ENCODE data around the gene LBHD2.
A peak's percentile ranks its signal among the peaks of the same experiment; 100 is the strongest.
"Not testable (repeated sequence)": the region's sequence is repeated elsewhere in the genome, so short reads cannot be mapped to it uniquely, and the experiment has no call there.

Gene LBHD2

DNA sequence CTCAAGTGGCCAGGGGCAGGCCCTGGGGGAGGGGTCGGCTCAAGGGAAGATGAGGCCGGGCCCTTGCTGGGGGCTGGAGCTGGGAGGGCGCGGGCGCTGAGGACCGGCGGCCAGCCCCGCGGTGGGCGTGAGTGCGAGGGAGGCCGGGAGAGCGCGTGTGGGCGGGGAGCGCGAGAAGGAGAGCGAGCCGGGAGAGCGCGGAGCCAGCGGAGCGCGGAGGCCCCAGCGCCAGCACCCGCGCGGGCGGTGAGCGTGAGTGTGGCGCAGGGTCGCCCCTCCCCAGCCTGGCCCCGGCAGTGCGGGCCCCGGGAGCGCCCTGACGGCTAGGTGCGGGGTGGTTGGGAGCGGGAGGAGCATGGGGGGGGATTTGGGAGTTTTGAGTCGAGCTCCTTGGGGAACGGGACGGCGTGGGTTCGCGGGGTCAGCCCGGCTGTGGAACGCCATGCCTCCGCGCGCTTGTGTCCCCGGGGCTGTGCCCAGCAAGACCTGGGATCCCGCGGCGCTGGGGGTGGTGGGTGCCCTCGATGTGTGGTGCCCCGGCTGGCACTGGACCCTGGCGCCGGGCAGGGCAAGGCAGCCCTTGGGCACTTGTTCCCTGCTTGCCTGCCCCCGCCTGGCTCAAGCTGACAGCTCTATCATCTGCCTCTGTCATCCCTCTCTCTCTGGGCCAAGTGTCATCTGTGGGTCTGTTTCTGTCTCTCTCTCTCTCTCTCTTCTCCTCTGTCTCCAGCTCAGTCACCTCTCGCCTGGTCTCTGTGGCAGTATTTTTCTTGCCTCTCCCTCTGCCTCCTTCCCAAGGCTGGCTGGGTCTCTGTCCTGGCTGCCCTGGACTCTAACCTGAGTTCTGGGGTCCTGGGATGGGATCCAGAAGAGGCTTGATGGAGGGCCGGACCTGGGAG, at the start of gene LBHD2:
Gene LBHD2, plus strand, starts transcription at position 190 of the 899 bp plus-strand sequence. CDS start 1,803 bp downstream, outside the sequence.
- Histone ChIP-seq H3K4me1 (ENCODE audit: insufficient read depth, low read length) (no peaks in the 10 kb centered on the region), H3K27ac (ENCODE audit: low read depth, low read length) (no peak within 1 kb of the TSS), H3K9ac (ENCODE audit: low read length) (no peak within 1 kb of the TSS), H3K4me3 (ENCODE audit: low read depth in 1 of 2, low read length in 2 of 2) (peak within 1 kb of the TSS in 1 of 2 donors; percentile 38), H3K9me3 (ENCODE audit: low read length) (no peaks in the 10 kb centered on the region), H3K27me3 (ENCODE audit: control insufficient read depth in 1 of 2, insufficient read depth in 2 of 2, low read length in 2 of 2) (peaks cover 0 to 28% of the 10 kb centered on the region in 2 donors), H3K36me3 (ENCODE audit: insufficient read depth, low read length) (no peaks in the 10 kb centered on the region)

GRCh38 chr14:103041464-103041863, 42.5 kb upstream of the LBHD2 start:
- Histone ChIP-seq H3K4me1 (ENCODE audit: insufficient read depth, low read length) (peaks cover 9% of the 10 kb centered on the region), H3K27me3 (ENCODE audit: control insufficient read depth in 1 of 2, insufficient read depth in 2 of 2, low read length in 2 of 2) (no peaks in the 10 kb centered on the region)

DNA sequence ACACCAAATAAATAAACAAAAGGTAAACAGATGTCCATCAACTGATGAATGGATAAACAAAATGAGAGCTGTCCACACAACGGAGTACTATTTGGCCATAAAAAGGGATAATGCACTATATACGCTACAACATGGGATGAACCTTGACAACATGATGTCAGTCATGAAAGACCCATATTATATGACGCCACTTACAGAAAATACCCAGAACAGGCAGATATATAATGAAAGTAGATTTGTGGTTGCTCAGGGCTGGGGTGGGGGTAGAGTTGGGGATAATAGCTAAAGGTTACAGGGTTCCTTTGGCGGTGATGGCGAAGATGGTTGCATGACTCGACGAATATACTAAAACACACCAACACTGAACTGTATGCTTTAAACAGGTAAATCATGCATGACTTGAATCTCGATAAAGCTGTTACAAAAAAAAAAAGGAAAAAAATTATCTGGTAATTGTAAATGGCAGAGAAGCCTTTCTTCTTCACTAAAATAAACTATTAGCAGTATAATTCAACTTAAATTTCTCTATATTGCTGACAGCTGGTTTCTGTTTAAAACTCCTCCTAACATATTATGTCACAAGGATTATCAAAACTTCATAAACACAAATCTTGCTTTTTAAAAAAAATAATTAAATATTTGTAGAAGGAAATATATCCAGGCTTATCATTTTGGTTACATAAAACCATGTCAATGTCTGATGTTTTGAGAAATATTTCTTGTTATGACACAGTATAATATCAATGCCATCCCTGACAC, 40.6 kb upstream of the LBHD2 start:
- H3K9ac ChIP-seq (ENCODE audit: low read length): no peak overlapping the region
- H3K27me3 ChIP-seq (ENCODE audit: control insufficient read depth in 1 of 2, insufficient read depth in 2 of 2, low read length in 2 of 2): no peaks in the 10 kb centered on the region
- H3K4me3 ChIP-seq (ENCODE audit: low read depth in 1 of 2, low read length in 2 of 2): no peak overlapping the region

More at GRCh38 chr14:103041464-103041863, 42.5 kb upstream of the LBHD2 start:
- Histone ChIP-seq H3K36me3 (ENCODE audit: insufficient read depth, low read length) (peaks cover 6% of the 10 kb centered on the region), H3K9ac (ENCODE audit: low read length) (no peak overlapping the region), H3K27ac (ENCODE audit: low read depth, low read length) (no peak overlapping the region), H3K4me3 (ENCODE audit: low read depth in 1 of 2, low read length in 2 of 2) (no peak overlapping the region), H3K9me3 (ENCODE audit: low read length) (no peaks in the 10 kb centered on the region)

DNA sequence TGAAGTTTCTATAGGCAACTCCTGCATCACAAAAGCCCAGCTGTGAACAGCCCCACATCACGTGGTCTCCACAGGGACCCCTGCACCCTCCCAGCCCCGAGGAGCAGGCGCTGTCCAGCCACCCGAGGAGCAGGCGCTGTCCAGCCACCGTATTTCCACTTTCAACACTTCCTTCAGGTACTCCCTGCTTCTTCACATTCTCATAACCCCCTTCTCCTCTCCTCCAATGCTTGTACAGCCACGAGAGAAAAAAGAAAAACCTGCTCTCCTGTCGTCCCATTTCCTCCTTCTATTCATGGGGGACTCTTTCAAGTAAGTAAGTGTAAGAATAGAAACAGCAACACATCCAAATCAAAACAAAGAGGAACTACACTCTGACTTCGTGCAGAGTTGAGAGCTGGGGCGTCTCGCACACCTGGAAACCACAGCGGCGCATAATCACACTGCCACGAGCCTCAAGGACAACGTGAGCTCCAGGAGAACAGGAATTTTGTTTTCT, 38.6 kb upstream of the LBHD2 start:
- Histone ChIP-seq H3K36me3 (ENCODE audit: insufficient read depth, low read length) (peaks cover 6% of the 10 kb centered on the region), H3K27me3 (ENCODE audit: control insufficient read depth in 1 of 2, insufficient read depth in 2 of 2, low read length in 2 of 2) (no peaks in the 10 kb centered on the region), H3K4me1 (ENCODE audit: insufficient read depth, low read length) (peaks cover 13% of the 10 kb centered on the region), H3K9ac (ENCODE audit: low read length) (no peak overlapping the region), H3K4me3 (ENCODE audit: low read depth in 1 of 2, low read length in 2 of 2) (no peak overlapping the region), H3K9me3 (ENCODE audit: low read length) (no peaks in the 10 kb centered on the region), H3K27ac (ENCODE audit: low read depth, low read length) (no peak overlapping the region)

More for the DNA sequence above, 40.6 kb upstream of the LBHD2 start:
- H3K4me1 ChIP-seq (ENCODE audit: insufficient read depth, low read length): peaks cover 9% of the 10 kb centered on the region
- H3K36me3 ChIP-seq (ENCODE audit: insufficient read depth, low read length): peaks cover 6% of the 10 kb centered on the region
- no peak overlapping the region for H3K27ac ChIP-seq (ENCODE audit: low read depth, low read length)
- H3K9me3 ChIP-seq (ENCODE audit: low read length): no peaks in the 10 kb centered on the region

GRCh38 chr14:103047453-103047852, 36.6 kb upstream of the LBHD2 start:
- not testable (repeated sequence) for H3K36me3 ChIP-seq (ENCODE audit: insufficient read depth, low read length); H3K4me3 ChIP-seq (ENCODE audit: low read depth in 1 of 2, low read length in 2 of 2); H3K9ac ChIP-seq (ENCODE audit: low read length); H3K9me3 ChIP-seq (ENCODE audit: low read length); H3K27ac ChIP-seq (ENCODE audit: low read depth, low read length); H3K27me3 ChIP-seq (ENCODE audit: control insufficient read depth in 1 of 2, insufficient read depth in 2 of 2, low read length in 2 of 2)
- H3K4me1 ChIP-seq (ENCODE audit: insufficient read depth, low read length): peaks cover 17% of the 10 kb centered on the region

DNA sequence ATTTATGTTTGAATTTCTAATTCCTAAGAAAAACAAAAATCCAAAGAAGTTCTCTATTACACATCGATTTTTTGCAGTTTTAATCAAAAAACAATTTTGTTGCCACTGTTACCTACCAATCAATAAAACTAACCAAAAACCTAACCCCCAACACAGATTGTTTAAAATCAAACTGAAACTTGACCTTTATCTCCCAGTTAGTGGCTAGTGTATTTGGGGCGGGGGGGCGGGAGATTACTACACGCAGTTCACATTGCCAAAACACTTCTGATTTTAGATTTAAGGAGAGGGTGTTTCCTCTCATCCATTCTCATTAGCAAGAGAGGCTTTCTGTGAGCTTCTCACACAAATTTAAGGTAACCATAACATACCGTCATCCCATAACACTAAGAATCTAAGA, 33.1 kb upstream of the LBHD2 start:
- Histone ChIP-seq H3K4me3 (ENCODE audit: low read depth in 1 of 2, low read length in 2 of 2) (no peak overlapping the region), H3K9ac (ENCODE audit: low read length) (no peak overlapping the region), H3K4me1 (ENCODE audit: insufficient read depth, low read length) (peaks cover 31% of the 10 kb centered on the region), H3K27ac (ENCODE audit: low read depth, low read length) (no peak overlapping the region), H3K9me3 (ENCODE audit: low read length) (no peaks in the 10 kb centered on the region), H3K27me3 (ENCODE audit: control insufficient read depth in 1 of 2, insufficient read depth in 2 of 2, low read length in 2 of 2) (no peaks in the 10 kb centered on the region), H3K36me3 (ENCODE audit: insufficient read depth, low read length) (no peaks in the 10 kb centered on the region)

GRCh38 chr14:103052407-103052806, 31.6 kb upstream of the LBHD2 start:
- Histone ChIP-seq H3K4me3 (ENCODE audit: low read depth in 1 of 2, low read length in 2 of 2) (no peak overlapping the region), H3K9ac (ENCODE audit: low read length) (no peak overlapping the region), H3K27me3 (ENCODE audit: control insufficient read depth in 1 of 2, insufficient read depth in 2 of 2, low read length in 2 of 2) (no peaks in the 10 kb centered on the region), H3K9me3 (ENCODE audit: low read length) (no peaks in the 10 kb centered on the region), H3K4me1 (ENCODE audit: insufficient read depth, low read length) (peaks cover 28% of the 10 kb centered on the region), H3K27ac (ENCODE audit: low read depth, low read length) (no peak overlapping the region), H3K36me3 (ENCODE audit: insufficient read depth, low read length) (no peaks in the 10 kb centered on the region)

DNA sequence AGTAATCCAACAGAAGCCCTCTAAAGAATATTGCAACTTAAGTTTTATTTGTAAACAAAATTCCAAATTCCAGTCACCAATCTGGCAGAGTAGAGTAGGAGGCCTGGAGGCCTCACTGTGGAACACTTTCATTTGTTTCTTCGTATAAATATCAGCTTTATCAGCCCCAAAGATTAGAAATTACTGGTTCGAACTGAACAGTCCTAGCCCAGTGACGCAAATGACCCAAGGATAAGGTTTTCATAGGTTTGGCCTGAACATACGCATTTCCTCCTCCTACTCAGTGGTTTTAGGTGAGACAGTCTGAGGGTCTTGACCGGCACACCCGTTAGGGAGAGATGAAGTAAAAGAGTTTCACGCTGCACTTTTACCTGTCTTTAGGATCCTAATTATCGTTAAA, 28.3 kb upstream of the LBHD2 start:
- no peaks in the 10 kb centered on the region for H3K36me3 ChIP-seq (ENCODE audit: insufficient read depth, low read length)
- no peaks in the 10 kb centered on the region for H3K9me3 ChIP-seq (ENCODE audit: low read length)
- H3K27ac ChIP-seq (ENCODE audit: low read depth, low read length): no peak overlapping the region
- H3K4me1 ChIP-seq (ENCODE audit: insufficient read depth, low read length): peaks cover 33% of the 10 kb centered on the region
- H3K9ac ChIP-seq (ENCODE audit: low read length): peak overlapping the region; percentile 34
- H3K27me3 ChIP-seq (ENCODE audit: control insufficient read depth in 1 of 2, insufficient read depth in 2 of 2, low read length in 2 of 2): no peaks in the 10 kb centered on the region
- peak overlapping the region in 1 of 2 donors; percentile 48 for H3K4me3 ChIP-seq (ENCODE audit: low read depth in 1 of 2, low read length in 2 of 2)

DNA sequence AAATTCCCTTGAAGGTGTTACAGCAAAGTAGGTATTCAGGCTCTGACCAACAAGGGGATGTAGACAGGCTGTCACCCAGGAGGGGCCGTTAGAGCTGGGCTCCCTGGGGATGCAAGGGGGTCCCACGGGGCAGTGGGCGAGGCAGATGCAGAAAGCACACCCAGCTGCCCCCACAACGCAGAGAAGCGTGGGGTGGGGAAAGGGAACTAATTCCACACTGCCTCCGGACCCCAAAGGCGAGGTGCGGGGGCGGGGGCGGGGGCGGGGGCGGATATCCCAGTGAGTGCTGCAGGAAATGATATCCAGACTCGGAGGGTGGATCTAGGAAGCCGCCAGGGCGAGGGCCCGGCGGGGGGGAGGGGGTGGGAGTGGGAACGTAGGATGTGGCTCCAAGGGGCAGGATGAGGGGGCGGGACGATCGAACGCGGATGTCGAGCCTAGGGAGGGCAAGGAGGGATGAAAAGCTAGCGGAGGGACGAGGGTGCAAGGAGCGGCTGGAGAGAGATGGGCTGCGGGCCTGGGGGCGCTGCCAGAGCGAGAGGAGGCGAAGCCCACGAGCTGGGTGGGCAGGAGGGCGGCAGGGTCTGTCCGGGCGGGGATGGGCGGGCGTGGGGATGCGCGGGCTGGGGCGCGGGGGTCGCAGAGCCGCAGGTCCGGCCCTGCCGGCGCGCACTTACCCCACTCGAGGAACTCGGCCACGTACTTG, 27.5 kb upstream of the LBHD2 start:
- Histone ChIP-seq H3K4me3 (ENCODE audit: low read depth in 1 of 2, low read length in 2 of 2) (peak overlapping the region; percentile 48 to 85), H3K36me3 (ENCODE audit: insufficient read depth, low read length) (no peaks in the 10 kb centered on the region), H3K4me1 (ENCODE audit: insufficient read depth, low read length) (peaks cover 30% of the 10 kb centered on the region), H3K27ac (ENCODE audit: low read depth, low read length) (peak overlapping the region; percentile 68), H3K27me3 (ENCODE audit: control insufficient read depth in 1 of 2, insufficient read depth in 2 of 2, low read length in 2 of 2) (no peaks in the 10 kb centered on the region), H3K9me3 (ENCODE audit: low read length) (no peaks in the 10 kb centered on the region), H3K9ac (ENCODE audit: low read length) (peak overlapping the region; percentile 34)

- H3K4me1 ChIP-seq (ENCODE audit: insufficient read depth, low read length): peaks cover 30% of the 10 kb centered on the region
- H3K36me3 ChIP-seq (ENCODE audit: insufficient read depth, low read length): no peaks in the 10 kb centered on the region
- peak overlapping the region; percentile 48 to 85 for H3K4me3 ChIP-seq (ENCODE audit: low read depth in 1 of 2, low read length in 2 of 2)
- no peaks in the 10 kb centered on the region for H3K27me3 ChIP-seq (ENCODE audit: control insufficient read depth in 1 of 2, insufficient read depth in 2 of 2, low read length in 2 of 2)
- H3K9me3 ChIP-seq (ENCODE audit: low read length): no peaks in the 10 kb centered on the region
- H3K27ac ChIP-seq (ENCODE audit: low read depth, low read length): peak overlapping the region; percentile 68
- H3K9ac ChIP-seq (ENCODE audit: low read length): no peak overlapping the region
Measured at GRCh38 chr14:103057028-103057371, 27.0 kb upstream of the LBHD2 start.

All from muscle layer of colon (tissue), 2 donors.